SJSA1 (cell line): Measurements from ENCODE around the gene KIRREL3. TPM values are rescaled to one million over a fixed set of nuclear protein-coding genes. Genes with fewer than 3 reads are reported as not detected.
A peak's percentile ranks its signal among the peaks of the same experiment; 100 is the strongest.

Experiments
- DNase-seq, 2 experiments: peaks; one replicate each; pipeline ENCODE4 v3.0.0-alpha.2; 2015 to 2020; ENCODE audit warnings: low spot score in 2 of 2, low read depth in 1 of 2
- H3K27ac ChIP-seq: fragments of 250-450 bp; sonication (Bioruptor Pico); 2 replicates; pipeline ENCODE4 v1.5.1; 2020; ENCODE audit warnings: mild to moderate bottlenecking, moderate library complexity
- H3K27me3 ChIP-seq: fragments of 250-450 bp; sonication (Bioruptor Pico); replicated peaks from 2 replicates; pipeline ENCODE4 v1.5.1; 2020; ENCODE audit warnings: mild to moderate bottlenecking, moderate library complexity
- H3K36me3 ChIP-seq: fragments of 250-450 bp; sonication (Bioruptor Pico); 2 replicates; pipeline ENCODE4 v1.5.1; 2020; ENCODE audit warnings: mild to moderate bottlenecking
- H3K4me1 ChIP-seq: fragments of 250-450 bp; sonication (Bioruptor Pico); replicated peaks from 2 replicates; pipeline ENCODE4 v1.6.1; 2021; ENCODE audit warnings: mild to moderate bottlenecking
- H3K4me3 ChIP-seq: fragments of 250-450 bp; sonication (Bioruptor Pico); 2 replicates; pipeline ENCODE4 v1.5.1; 2020; ENCODE audit warnings: mild to moderate bottlenecking
- H3K9me3 ChIP-seq: fragments of 250-450 bp; sonication (Bioruptor Pico); replicated peaks from 2 replicates; pipeline ENCODE4 v1.5.1; 2020; ENCODE audit warnings: mild to moderate bottlenecking
- total RNA-seq: library from RNA; depleted of rRNA; stranded (reverse); fragments of >200 nt; shearing (Covaris generic); gene quantifications from 2 replicates; pipeline ENCODE4 v1.2.3, GENCODE V29; 2014; rRNA removed

KIRREL3 gene
- 5.3 and 5.5 TPM in 2 replicates for total RNA-seq

GRCh38 chr11:127000291-127000968 lies at the start of gene KIRREL3:
TSS of gene KIRREL3 (minus strand) at chr11:127000770.
- peak in 1 of 2 experiments; percentile 47 for DNase-seq
- peaks cover 50% of the 10 kb centered on the region for H3K4me1 ChIP-seq
- no peaks in the 10 kb centered on the region for H3K36me3 ChIP-seq
- peak within 1 kb of the TSS; percentile 56 for H3K4me3 ChIP-seq
- H3K9me3 ChIP-seq = no peaks in the 10 kb centered on the region
- H3K27ac ChIP-seq = peak within 1 kb of the TSS; percentile 35; the same call in 1 of the 2 replicates
- H3K27me3 ChIP-seq = no peaks in the 10 kb centered on the region

GRCh38 chr11:127050186-127050585 lies 49.6 kb upstream of the KIRREL3 start:
- no peaks in the 10 kb centered on the region for H3K36me3 ChIP-seq
- no peak for DNase-seq
- H3K27me3 ChIP-seq = no peaks in the 10 kb centered on the region
- H3K9me3 ChIP-seq = no peaks in the 10 kb centered on the region
- H3K27ac ChIP-seq = no peak overlapping the region
- 0 out of 2 replicates have a peak, but pooled peaks cover 3% of the 10 kb centered on the region for H3K4me1 ChIP-seq
- H3K4me3 ChIP-seq = no peak overlapping the region

- DNase-seq = no peak
These were observed 48.9 kb upstream of the KIRREL3 start for GRCh38 chr11:127049486-127049885.

GRCh38 chr11:127044535-127044934 lies 44.0 kb upstream of the KIRREL3 start:
- no peaks in the 10 kb centered on the region for H3K9me3 ChIP-seq
- H3K4me3 ChIP-seq = no peak overlapping the region
- peaks cover 5% of the 10 kb centered on the region for H3K4me1 ChIP-seq
- H3K27me3 ChIP-seq = no peaks in the 10 kb centered on the region
- DNase-seq = no peak
- H3K36me3 ChIP-seq = no peaks in the 10 kb centered on the region
- H3K27ac ChIP-seq = no peak overlapping the region

More at GRCh38 chr11:127049486-127049885, 48.9 kb upstream of the KIRREL3 start:
- Histone ChIP-seq H3K4me1 (0 out of 2 replicates have a peak, but pooled peaks cover 3% of the 10 kb centered on the region), H3K4me3 (no peak overlapping the region), H3K27me3 (no peaks in the 10 kb centered on the region), H3K27ac (no peak overlapping the region), H3K9me3 (no peaks in the 10 kb centered on the region), H3K36me3 (no peaks in the 10 kb centered on the region)

- Histone ChIP-seq H3K9me3 (no peaks in the 10 kb centered on the region), H3K27ac (peak overlapping the region; percentile 34), H3K4me1 (peaks cover 5% of the 10 kb centered on the region), H3K36me3 (no peaks in the 10 kb centered on the region), H3K4me3 (no peak overlapping the region), H3K27me3 (no peaks in the 10 kb centered on the region)
- DNase-seq = no peak
These were observed 41.9 kb upstream of the KIRREL3 start for GRCh38 chr11:127042445-127042844.

- Histone ChIP-seq H3K9me3 (no peaks in the 10 kb centered on the region), H3K4me1 (peaks cover 5% of the 10 kb centered on the region), H3K27ac (no peak overlapping the region), H3K27me3 (no peaks in the 10 kb centered on the region), H3K4me3 (no peak overlapping the region), H3K36me3 (no peaks in the 10 kb centered on the region)
- no peak for DNase-seq
These were observed 39.0 kb upstream of the KIRREL3 start for GRCh38 chr11:127039591-127039990.

GRCh38 chr11:127037596-127037995 lies 37.0 kb upstream of the KIRREL3 start:
- Histone ChIP-seq H3K27ac (no peak overlapping the region), H3K36me3 (no peaks in the 10 kb centered on the region), H3K4me3 (no peak overlapping the region), H3K4me1 (peaks cover 2% of the 10 kb centered on the region), H3K9me3 (no peaks in the 10 kb centered on the region), H3K27me3 (no peaks in the 10 kb centered on the region)
- DNase-seq = no peak

GRCh38 chr11:127037001-127037400 lies 36.4 kb upstream of the KIRREL3 start:
- no peaks in the 10 kb centered on the region for H3K9me3 ChIP-seq
- H3K27me3 ChIP-seq = no peaks in the 10 kb centered on the region
- DNase-seq = no peak
- H3K4me3 ChIP-seq = no peak overlapping the region
- no peaks in the 10 kb centered on the region for H3K36me3 ChIP-seq
- H3K4me1 ChIP-seq = no peaks in the 10 kb centered on the region
- no peak overlapping the region for H3K27ac ChIP-seq

GRCh38 chr11:127035824-127036223 lies 35.3 kb upstream of the KIRREL3 start:
- no peak overlapping the region for H3K27ac ChIP-seq
- no peak for DNase-seq
- H3K36me3 ChIP-seq = no peaks in the 10 kb centered on the region
- no peaks in the 10 kb centered on the region for H3K27me3 ChIP-seq
- H3K4me1 ChIP-seq = no peaks in the 10 kb centered on the region
- H3K4me3 ChIP-seq = no peak overlapping the region
- H3K9me3 ChIP-seq = no peaks in the 10 kb centered on the region

GRCh38 chr11:127034973-127035372 lies 34.4 kb upstream of the KIRREL3 start:
- Histone ChIP-seq H3K27ac (no peak overlapping the region), H3K36me3 (no peaks in the 10 kb centered on the region), H3K4me3 (no peak overlapping the region), H3K27me3 (no peaks in the 10 kb centered on the region), H3K9me3 (no peaks in the 10 kb centered on the region), H3K4me1 (no peaks in the 10 kb centered on the region)
- DNase-seq = no peak

- H3K9me3 ChIP-seq = no peaks in the 10 kb centered on the region
- DNase-seq = no peak
- 0 out of 2 replicates have a peak, but pooled peaks cover 2% of the 10 kb centered on the region for H3K4me1 ChIP-seq
- H3K36me3 ChIP-seq = no peaks in the 10 kb centered on the region
- no peak overlapping the region for H3K27ac ChIP-seq
- H3K27me3 ChIP-seq = no peaks in the 10 kb centered on the region
- no peak overlapping the region for H3K4me3 ChIP-seq
These were observed 28.1 kb upstream of the KIRREL3 start for GRCh38 chr11:127028648-127029047.

GRCh38 chr11:127027789-127028188 lies 27.2 kb upstream of the KIRREL3 start:
- no peak for DNase-seq
- no peaks in the 10 kb centered on the region for H3K27me3 ChIP-seq

GRCh38 chr11:127027000-127027399 lies 26.4 kb upstream of the KIRREL3 start:
- no peak overlapping the region for H3K27ac ChIP-seq
- no peaks in the 10 kb centered on the region for H3K27me3 ChIP-seq
- no peak for DNase-seq
- H3K4me3 ChIP-seq = no peak overlapping the region
- H3K36me3 ChIP-seq = no peaks in the 10 kb centered on the region
- 0 out of 2 replicates have a peak, but pooled peaks cover 6% of the 10 kb centered on the region for H3K4me1 ChIP-seq
- H3K9me3 ChIP-seq = no peaks in the 10 kb centered on the region

More at GRCh38 chr11:127027789-127028188, 27.2 kb upstream of the KIRREL3 start:
- Histone ChIP-seq H3K4me3 (no peak overlapping the region), H3K4me1 (0 out of 2 replicates have a peak, but pooled peaks cover 6% of the 10 kb centered on the region), H3K27ac (no peak overlapping the region), H3K36me3 (no peaks in the 10 kb centered on the region), H3K9me3 (no peaks in the 10 kb centered on the region)

GRCh38 chr11:127023991-127024390 lies 23.4 kb upstream of the KIRREL3 start:
- H3K4me3 ChIP-seq = no peak overlapping the region
- 0 out of 2 replicates have a peak, but pooled peaks cover 6% of the 10 kb centered on the region for H3K4me1 ChIP-seq
- no peaks in the 10 kb centered on the region for H3K36me3 ChIP-seq
- no peak for DNase-seq
- no peak overlapping the region for H3K27ac ChIP-seq
- no peaks in the 10 kb centered on the region for H3K27me3 ChIP-seq
- H3K9me3 ChIP-seq = no peaks in the 10 kb centered on the region
